ENCODE measurements around the gene NLRC5.

GRCh38 chr16:57026778-57027062 lies 37.4 kb downstream of the NLRC5 start:
- TF ChIP-seq, protein P1, sequence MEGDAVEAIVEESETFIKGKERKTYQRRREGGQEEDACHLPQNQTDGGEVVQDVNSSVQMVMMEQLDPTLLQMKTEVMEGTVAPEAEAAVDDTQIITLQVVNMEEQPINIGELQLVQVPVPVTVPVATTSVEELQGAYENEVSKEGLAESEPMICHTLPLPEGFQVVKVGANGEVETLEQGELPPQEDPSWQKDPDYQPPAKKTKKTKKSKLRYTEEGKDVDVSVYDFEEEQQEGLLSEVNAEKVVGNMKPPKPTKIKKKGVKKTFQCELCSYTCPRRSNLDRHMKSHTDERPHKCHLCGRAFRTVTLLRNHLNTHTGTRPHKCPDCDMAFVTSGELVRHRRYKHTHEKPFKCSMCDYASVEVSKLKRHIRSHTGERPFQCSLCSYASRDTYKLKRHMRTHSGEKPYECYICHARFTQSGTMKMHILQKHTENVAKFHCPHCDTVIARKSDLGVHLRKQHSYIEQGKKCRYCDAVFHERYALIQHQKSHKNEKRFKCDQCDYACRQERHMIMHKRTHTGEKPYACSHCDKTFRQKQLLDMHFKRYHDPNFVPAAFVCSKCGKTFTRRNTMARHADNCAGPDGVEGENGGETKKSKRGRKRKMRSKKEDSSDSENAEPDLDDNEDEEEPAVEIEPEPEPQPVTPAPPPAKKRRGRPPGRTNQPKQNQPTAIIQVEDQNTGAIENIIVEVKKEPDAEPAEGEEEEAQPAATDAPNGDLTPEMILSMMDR (conservative IDR thresholded peaks at IDR 0.05; ENCODE audit: low read length), result no peak
- TF ChIP-seq EZH2phosphoT487 (IDR thresholded peaks at IDR 0.05; ENCODE audit: borderline replicate concordance, low read depth, low read length), result no peak
